Fibroblast of lung (primary cell): ENCODE data around the gene MCCC1. TPM values are rescaled to one million over a fixed set of nuclear protein-coding genes. Genes with fewer than 3 reads are reported as not detected.
A peak's percentile ranks its signal among the peaks of the same experiment; 100 is the strongest.

Experiments
- DNase-seq, 2 donors: peaks; one replicate each; pipeline versions ENCODE4 v3.0.0 to v3.0.0-alpha.2; 2010; ENCODE audit warnings: low read depth in 2 of 2
- H2AFZ ChIP-seq: 2 replicates; pipeline ENCODE4 v1.5.1; 2012; ENCODE audit warnings: low read length, control low read depth, inconsistent platforms
- H3K27ac ChIP-seq: 2 replicates; pipeline ENCODE4 v1.5.1; 2011; ENCODE audit warnings: low read length, control low read depth; ENCODE audit not compliant: insufficient read depth
- H3K27me3 ChIP-seq: 2 replicates; pipeline ENCODE4 v1.5.1; 2011; ENCODE audit warnings: mild to moderate bottlenecking, low read length; ENCODE audit not compliant: control insufficient read depth, insufficient read depth
- H3K36me3 ChIP-seq: 2 replicates; pipeline ENCODE4 v1.5.1; 2011; ENCODE audit warnings: low read length; ENCODE audit not compliant: control insufficient read depth, insufficient read depth
- H3K4me1 ChIP-seq: 2 replicates; pipeline ENCODE4 v1.5.1; 2011; ENCODE audit warnings: low read length; ENCODE audit not compliant: control insufficient read depth, insufficient read depth; ENCODE audit errors: extremely low read depth
- H3K4me2 ChIP-seq: 2 replicates; pipeline ENCODE4 v1.5.1; 2011; ENCODE audit warnings: low read length, control low read depth; ENCODE audit not compliant: insufficient read depth; ENCODE audit errors: extremely low read depth
- H3K4me3 ChIP-seq, 4 experiments: fragments of 200-600 bp in 1 of 4; sonication (generic) in 1 of 4; replicated peaks in 1 of 4; 2 replicates each; pipeline ENCODE4 v1.5.1; 2011 to 2016; ENCODE audit warnings: low read length in 4 of 4, low read depth in 3 of 4, mild to moderate bottlenecking in 3 of 4, control low read depth in 2 of 4, inconsistent platforms in 1 of 4, mixed read lengths in 1 of 4; ENCODE audit not compliant: insufficient read depth in 1 of 4; ENCODE audit errors: control extremely low read depth in 1 of 4
- H3K79me2 ChIP-seq: 2 replicates; pipeline ENCODE4 v1.5.1; 2012; ENCODE audit warnings: mild to moderate bottlenecking, low read length, inconsistent platforms; ENCODE audit not compliant: control insufficient read depth, insufficient read depth
- H3K9ac ChIP-seq: 2 replicates; pipeline ENCODE4 v1.5.1; 2011; ENCODE audit warnings: mild to moderate bottlenecking, low read length, control low read depth; ENCODE audit not compliant: insufficient read depth
- H3K9me3 ChIP-seq: 2 replicates; pipeline ENCODE4 v1.5.1; 2012; ENCODE audit warnings: low read depth, low read length; ENCODE audit not compliant: control insufficient read depth, insufficient read depth
- H4K20me1 ChIP-seq: 2 replicates; pipeline ENCODE4 v1.5.1; 2011; ENCODE audit warnings: low read length; ENCODE audit not compliant: control insufficient read depth, insufficient read depth; ENCODE audit errors: extremely low read depth
- CTCF ChIP-seq, 2 donors: IDR thresholded peaks in 1 of 2; conservative IDR thresholded peaks in 1 of 2; 1 replicate in 1 of 2; 2 replicates in 1 of 2; pipeline ENCODE4 v1.5.1; 2011 to 2012; ENCODE audit warnings: low read length in 2 of 2, control low read depth in 1 of 2, inconsistent platforms in 1 of 2, low read depth in 1 of 2, mild to moderate bottlenecking in 1 of 2
- EZH2 ChIP-seq: IDR thresholded peaks from 2 replicates; pipeline ENCODE4 v1.5.1; 2012; ENCODE audit warnings: low read length, control low read depth, mild to moderate bottlenecking; ENCODE audit errors: missing control alignments
- polyA plus RNA-seq, 2 donors: library from polyadenylated mRNA; depleted of rRNA in 1 of 2; stranded (reverse) in 1 of 2; unstranded in 1 of 2; fragments of >200 nt; gene quantifications; 2 replicates each; pipeline ENCODE4 v1.2.1, GENCODE V29; 2011 to 2012; ENCODE audit warnings: missing spikeins in 1 of 2
- total RNA-seq: library from RNA; depleted of rRNA; stranded (reverse); fragments of >200 nt; gene quantifications from 2 replicates; pipeline ENCODE4 v1.2.1, GENCODE V29; 2014

Gene MCCC1
- total and polyA plus RNA-seq, 2 donors (not counting 1 experiment from before 2014, with no cell fraction given) = 16.1 to 29.1 TPM

- Histone ChIP-seq H2AFZ (no peak overlapping the region), H4K20me1 (no peaks in the 10 kb centered on the region), H3K27ac (no peak overlapping the region), H3K4me1 (no peaks in the 10 kb centered on the region), H3K9ac (no peak overlapping the region), H3K27me3 (no peaks in the 10 kb centered on the region), H3K4me2 (no peak overlapping the region), H3K79me2 (no peaks in the 10 kb centered on the region), H3K4me3 (no peak overlapping the region), H3K36me3 (peaks cover 2% of the 10 kb centered on the region), H3K9me3 (no peaks in the 10 kb centered on the region)
- no peak for TF ChIP-seq CTCF (conservative IDR thresholded peaks at IDR 0.05 in 1 of 2, IDR thresholded peaks at IDR 0.05 in 1 of 2; ENCODE audit: low read depth in 1 of 2, low read length in 2 of 2)
- TF ChIP-seq EZH2 = no peak
- peak in 1 of 2 donors; percentile 73 for DNase-seq
Measured at GRCh38 chr3:183027276-183027675, 72.0 kb downstream of the MCCC1 start.

- H3K4me1 ChIP-seq = no peaks in the 10 kb centered on the region
- no peaks in the 10 kb centered on the region for H3K27me3 ChIP-seq
- no peaks in the 10 kb centered on the region for H3K9me3 ChIP-seq
- H4K20me1 ChIP-seq = no peaks in the 10 kb centered on the region
- no peak overlapping the region for H2AFZ ChIP-seq
- no peak overlapping the region for H3K4me2 ChIP-seq
- no peak overlapping the region for H3K4me3 ChIP-seq
- DNase-seq = no peak
- H3K79me2 ChIP-seq = no peaks in the 10 kb centered on the region
- TF ChIP-seq EZH2 (no peak), CTCF (conservative IDR thresholded peaks at IDR 0.05 in 1 of 2, IDR thresholded peaks at IDR 0.05 in 1 of 2; ENCODE audit: low read depth in 1 of 2, low read length in 2 of 2) (no peak)
- H3K9ac ChIP-seq = no peak overlapping the region
- peaks cover 4% of the 10 kb centered on the region for H3K36me3 ChIP-seq
- no peak overlapping the region for H3K27ac ChIP-seq
Measured at GRCh38 chr3:183022936-183023516, 76.3 kb downstream of the MCCC1 start.

- no peaks in the 10 kb centered on the region for H3K9me3 ChIP-seq
- no peak overlapping the region for H3K4me3 ChIP-seq
- H3K4me1 ChIP-seq = no peaks in the 10 kb centered on the region
- H3K27ac ChIP-seq = no peak overlapping the region
- no peak overlapping the region for H3K4me2 ChIP-seq
- DNase-seq = no peak
- no peaks in the 10 kb centered on the region for H3K27me3 ChIP-seq
- H2AFZ ChIP-seq = no peak overlapping the region
- peaks cover 2% of the 10 kb centered on the region for H3K36me3 ChIP-seq
- TF ChIP-seq EZH2 = no peak
- TF ChIP-seq CTCF (conservative IDR thresholded peaks at IDR 0.05 in 1 of 2, IDR thresholded peaks at IDR 0.05 in 1 of 2; ENCODE audit: low read depth in 1 of 2, low read length in 2 of 2) = no peak
- no peaks in the 10 kb centered on the region for H3K79me2 ChIP-seq
- no peak overlapping the region for H3K9ac ChIP-seq
- H4K20me1 ChIP-seq = no peaks in the 10 kb centered on the region
Measured at GRCh38 chr3:183018421-183019192, 80.7 kb downstream of the MCCC1 start.
